Fibroblast of skin of scalp (primary cell): ENCODE measurements around the gene CYP39A1.

Source experiments
- DNase-seq: peaks from one replicate; pipeline ENCODE4 v3.0.0-alpha.2; 2013

The CYP39A1 gene

GRCh38 chr6:46590765-46591164 is 61.9 kb downstream of the CYP39A1 start:
- no peak for DNase-seq

- no peak for DNase-seq
These were observed 65.7 kb downstream of the CYP39A1 start for GRCh38 chr6:46586906-46587305.

GRCh38 chr6:46584586-46584985 is 68.0 kb downstream of the CYP39A1 start:
- DNase-seq, result no peak

- DNase-seq, result no peak
These were observed 68.9 kb downstream of the CYP39A1 start for GRCh38 chr6:46583721-46584120.

- DNase-seq, result no peak
These were observed 69.5 kb downstream of the CYP39A1 start for GRCh38 chr6:46583081-46583480.

GRCh38 chr6:46581459-46582177 is 71.0 kb downstream of the CYP39A1 start:
- no peak for DNase-seq

GRCh38 chr6:46575530-46575929 is 77.1 kb downstream of the CYP39A1 start:
- no peak for DNase-seq

- no peak for DNase-seq
These were observed 79.5 kb downstream of the CYP39A1 start for GRCh38 chr6:46573140-46573539.

- no peak for DNase-seq
These were observed 87.1 kb downstream of the CYP39A1 start for GRCh38 chr6:46565531-46565930.

- no peak for DNase-seq
These were observed 88.7 kb downstream of the CYP39A1 start for GRCh38 chr6:46563924-46564323.

GRCh38 chr6:46556053-46556452 is 96.6 kb downstream of the CYP39A1 start:
- DNase-seq, result no peak

- DNase-seq, result no peak
These were observed 97.5 kb downstream of the CYP39A1 start for GRCh38 chr6:46555129-46555528.

- no peak for DNase-seq
These were observed 103.5 kb downstream of the CYP39A1 start for GRCh38 chr6:46549155-46549554.

GRCh38 chr6:46541556-46541955 is 111.1 kb downstream of the CYP39A1 start:
- DNase-seq, result no peak

GRCh38 chr6:46539866-46540265 is 112.8 kb downstream of the CYP39A1 start:
- no peak for DNase-seq

GRCh38 chr6:46538800-46539480 is 113.7 kb downstream of the CYP39A1 start:
- no peak for DNase-seq

GRCh38 chr6:46530896-46531295 is 121.7 kb downstream of the CYP39A1 start:
- DNase-seq, result peak; percentile 2

- DNase-seq, result peak; percentile 38
These were observed 123.5 kb downstream of the CYP39A1 start for GRCh38 chr6:46528961-46529750.

GRCh38 chr6:46526607-46527006 is 126.0 kb downstream of the CYP39A1 start:
- no peak for DNase-seq

GRCh38 chr6:46525583-46525982 is 127.0 kb downstream of the CYP39A1 start:
- no peak for DNase-seq

GRCh38 chr6:46521464-46521971 is 131.1 kb downstream of the CYP39A1 start:
- DNase-seq, result peak; percentile 57

- no peak for DNase-seq
These were observed 135.4 kb downstream of the CYP39A1 start for GRCh38 chr6:46517202-46517601.

GRCh38 chr6:46513533-46513932 is 139.1 kb downstream of the CYP39A1 start:
- no peak for DNase-seq
